ENCODE measurements around the gene OR2T27. TPM values are rescaled to one million over a fixed set of nuclear protein-coding genes. Genes with fewer than 3 reads are reported as not detected.

The OR2T27 gene
- total and polyA plus RNA-seq, 9 of the 15 experiments (the other 6 are each of a cell fraction or from before 2014, with no cell fraction given): not detected

DNA sequence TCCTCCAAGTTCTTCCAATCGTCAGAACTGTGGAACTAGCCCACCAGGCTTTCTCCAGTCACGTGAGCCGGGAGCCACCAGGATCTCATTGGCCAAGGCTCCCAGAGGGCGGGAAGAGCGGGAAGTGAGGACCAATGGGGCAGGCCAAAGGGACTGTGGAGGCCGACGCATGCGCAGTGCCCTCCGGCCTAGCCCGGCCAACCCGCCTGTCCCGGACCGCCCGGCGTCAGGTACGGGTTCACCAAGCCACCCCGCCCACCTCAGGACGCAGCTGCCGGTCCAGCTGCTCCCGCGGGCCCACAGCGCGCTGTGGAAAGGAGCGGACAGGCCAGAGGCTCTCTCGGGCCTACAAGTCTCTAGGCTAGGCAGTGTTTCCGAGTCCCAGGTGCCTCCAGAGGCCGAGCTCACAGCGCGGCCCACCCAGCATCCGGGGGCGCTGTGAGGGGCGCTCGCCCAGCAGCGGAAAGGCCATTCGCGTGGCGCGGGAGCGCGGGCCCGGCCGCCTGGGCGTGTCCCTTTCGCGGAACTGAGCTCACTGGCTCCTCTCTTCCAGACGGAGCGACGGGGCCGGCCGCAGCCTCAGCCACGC lies 36.3 kb upstream of the OR2T27 start (continued):
- peak; percentile 83; the same call in 1 of the 2 replicates for TF ChIP-seq CBX1 (IDR thresholded peaks at IDR 0.05; ENCODE audit: low read depth)
- TF ChIP-seq, protein P1, sequence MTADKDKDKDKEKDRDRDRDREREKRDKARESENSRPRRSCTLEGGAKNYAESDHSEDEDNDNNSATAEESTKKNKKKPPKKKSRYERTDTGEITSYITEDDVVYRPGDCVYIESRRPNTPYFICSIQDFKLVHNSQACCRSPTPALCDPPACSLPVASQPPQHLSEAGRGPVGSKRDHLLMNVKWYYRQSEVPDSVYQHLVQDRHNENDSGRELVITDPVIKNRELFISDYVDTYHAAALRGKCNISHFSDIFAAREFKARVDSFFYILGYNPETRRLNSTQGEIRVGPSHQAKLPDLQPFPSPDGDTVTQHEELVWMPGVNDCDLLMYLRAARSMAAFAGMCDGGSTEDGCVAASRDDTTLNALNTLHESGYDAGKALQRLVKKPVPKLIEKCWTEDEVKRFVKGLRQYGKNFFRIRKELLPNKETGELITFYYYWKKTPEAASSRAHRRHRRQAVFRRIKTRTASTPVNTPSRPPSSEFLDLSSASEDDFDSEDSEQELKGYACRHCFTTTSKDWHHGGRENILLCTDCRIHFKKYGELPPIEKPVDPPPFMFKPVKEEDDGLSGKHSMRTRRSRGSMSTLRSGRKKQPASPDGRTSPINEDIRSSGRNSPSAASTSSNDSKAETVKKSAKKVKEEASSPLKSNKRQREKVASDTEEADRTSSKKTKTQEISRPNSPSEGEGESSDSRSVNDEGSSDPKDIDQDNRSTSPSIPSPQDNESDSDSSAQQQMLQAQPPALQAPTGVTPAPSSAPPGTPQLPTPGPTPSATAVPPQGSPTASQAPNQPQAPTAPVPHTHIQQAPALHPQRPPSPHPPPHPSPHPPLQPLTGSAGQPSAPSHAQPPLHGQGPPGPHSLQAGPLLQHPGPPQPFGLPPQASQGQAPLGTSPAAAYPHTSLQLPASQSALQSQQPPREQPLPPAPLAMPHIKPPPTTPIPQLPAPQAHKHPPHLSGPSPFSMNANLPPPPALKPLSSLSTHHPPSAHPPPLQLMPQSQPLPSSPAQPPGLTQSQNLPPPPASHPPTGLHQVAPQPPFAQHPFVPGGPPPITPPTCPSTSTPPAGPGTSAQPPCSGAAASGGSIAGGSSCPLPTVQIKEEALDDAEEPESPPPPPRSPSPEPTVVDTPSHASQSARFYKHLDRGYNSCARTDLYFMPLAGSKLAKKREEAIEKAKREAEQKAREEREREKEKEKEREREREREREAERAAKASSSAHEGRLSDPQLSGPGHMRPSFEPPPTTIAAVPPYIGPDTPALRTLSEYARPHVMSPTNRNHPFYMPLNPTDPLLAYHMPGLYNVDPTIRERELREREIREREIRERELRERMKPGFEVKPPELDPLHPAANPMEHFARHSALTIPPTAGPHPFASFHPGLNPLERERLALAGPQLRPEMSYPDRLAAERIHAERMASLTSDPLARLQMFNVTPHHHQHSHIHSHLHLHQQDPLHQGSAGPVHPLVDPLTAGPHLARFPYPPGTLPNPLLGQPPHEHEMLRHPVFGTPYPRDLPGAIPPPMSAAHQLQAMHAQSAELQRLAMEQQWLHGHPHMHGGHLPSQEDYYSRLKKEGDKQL (CRISPR knock-in tag; IDR thresholded peaks at IDR 0.05; ENCODE audit: borderline replicate concordance): peak; percentile 77; the same call in 1 of the 2 replicates
- peak; percentile 52; the same call in 1 of the 2 replicates for TF ChIP-seq FOXP1 (CRISPR knock-in tag; IDR thresholded peaks at IDR 0.05)
- peak; percentile 94 to 95 for TF ChIP-seq NRF1 (conservative IDR thresholded peaks at IDR 0.05 in 1 of 2, IDR thresholded peaks at IDR 0.05 in 1 of 2)
- TF ChIP-seq HMG20B (CRISPR knock-in tag; IDR thresholded peaks at IDR 0.05): no peak
- TF ChIP-seq, protein P2, sequence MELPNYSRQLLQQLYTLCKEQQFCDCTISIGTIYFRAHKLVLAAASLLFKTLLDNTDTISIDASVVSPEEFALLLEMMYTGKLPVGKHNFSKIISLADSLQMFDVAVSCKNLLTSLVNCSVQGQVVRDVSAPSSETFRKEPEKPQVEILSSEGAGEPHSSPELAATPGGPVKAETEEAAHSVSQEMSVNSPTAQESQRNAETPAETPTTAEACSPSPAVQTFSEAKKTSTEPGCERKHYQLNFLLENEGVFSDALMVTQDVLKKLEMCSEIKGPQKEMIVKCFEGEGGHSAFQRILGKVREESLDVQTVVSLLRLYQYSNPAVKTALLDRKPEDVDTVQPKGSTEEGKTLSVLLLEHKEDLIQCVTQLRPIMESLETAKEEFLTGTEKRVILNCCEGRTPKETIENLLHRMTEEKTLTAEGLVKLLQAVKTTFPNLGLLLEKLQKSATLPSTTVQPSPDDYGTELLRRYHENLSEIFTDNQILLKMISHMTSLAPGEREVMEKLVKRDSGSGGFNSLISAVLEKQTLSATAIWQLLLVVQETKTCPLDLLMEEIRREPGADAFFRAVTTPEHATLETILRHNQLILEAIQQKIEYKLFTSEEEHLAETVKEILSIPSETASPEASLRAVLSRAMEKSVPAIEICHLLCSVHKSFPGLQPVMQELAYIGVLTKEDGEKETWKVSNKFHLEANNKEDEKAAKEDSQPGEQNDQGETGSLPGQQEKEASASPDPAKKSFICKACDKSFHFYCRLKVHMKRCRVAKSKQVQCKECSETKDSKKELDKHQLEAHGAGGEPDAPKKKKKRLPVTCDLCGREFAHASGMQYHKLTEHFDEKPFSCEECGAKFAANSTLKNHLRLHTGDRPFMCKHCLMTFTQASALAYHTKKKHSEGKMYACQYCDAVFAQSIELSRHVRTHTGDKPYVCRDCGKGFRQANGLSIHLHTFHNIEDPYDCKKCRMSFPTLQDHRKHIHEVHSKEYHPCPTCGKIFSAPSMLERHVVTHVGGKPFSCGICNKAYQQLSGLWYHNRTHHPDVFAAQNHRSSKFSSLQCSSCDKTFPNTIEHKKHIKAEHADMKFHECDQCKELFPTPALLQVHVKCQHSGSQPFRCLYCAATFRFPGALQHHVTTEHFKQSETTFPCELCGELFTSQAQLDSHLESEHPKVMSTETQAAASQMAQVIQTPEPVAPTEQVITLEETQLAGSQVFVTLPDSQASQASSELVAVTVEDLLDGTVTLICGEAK (IDR thresholded peaks at IDR 0.05): no peak
- TF ChIP-seq, protein P2 (CRISPR knock-in tag; IDR thresholded peaks at IDR 0.05): peak; percentile 65; the same call in 1 of the 2 replicates
- 0 out of 2 replicates have a peak, but pooled peaks have one; percentile 38 for TF ChIP-seq KLF1 (tag; IDR thresholded peaks at IDR 0.05)
- TF ChIP-seq, protein P3, sequence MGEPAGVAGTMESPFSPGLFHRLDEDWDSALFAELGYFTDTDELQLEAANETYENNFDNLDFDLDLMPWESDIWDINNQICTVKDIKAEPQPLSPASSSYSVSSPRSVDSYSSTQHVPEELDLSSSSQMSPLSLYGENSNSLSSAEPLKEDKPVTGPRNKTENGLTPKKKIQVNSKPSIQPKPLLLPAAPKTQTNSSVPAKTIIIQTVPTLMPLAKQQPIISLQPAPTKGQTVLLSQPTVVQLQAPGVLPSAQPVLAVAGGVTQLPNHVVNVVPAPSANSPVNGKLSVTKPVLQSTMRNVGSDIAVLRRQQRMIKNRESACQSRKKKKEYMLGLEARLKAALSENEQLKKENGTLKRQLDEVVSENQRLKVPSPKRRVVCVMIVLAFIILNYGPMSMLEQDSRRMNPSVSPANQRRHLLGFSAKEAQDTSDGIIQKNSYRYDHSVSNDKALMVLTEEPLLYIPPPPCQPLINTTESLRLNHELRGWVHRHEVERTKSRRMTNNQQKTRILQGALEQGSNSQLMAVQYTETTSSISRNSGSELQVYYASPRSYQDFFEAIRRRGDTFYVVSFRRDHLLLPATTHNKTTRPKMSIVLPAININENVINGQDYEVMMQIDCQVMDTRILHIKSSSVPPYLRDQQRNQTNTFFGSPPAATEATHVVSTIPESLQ (CRISPR knock-in tag; IDR thresholded peaks at IDR 0.05): peak; percentile 45; the same call in 1 of the 2 replicates
- TF ChIP-seq RHOXF2B (CRISPR knock-in tag; conservative IDR thresholded peaks at IDR 0.05): no peak
